Measurements from ENCODE around the gene CCDC14.
"Not testable (repeated sequence)": the region's sequence is repeated elsewhere in the genome, so short reads cannot be mapped to it uniquely, and the experiment has no call there.

The CCDC14 gene

DNA sequence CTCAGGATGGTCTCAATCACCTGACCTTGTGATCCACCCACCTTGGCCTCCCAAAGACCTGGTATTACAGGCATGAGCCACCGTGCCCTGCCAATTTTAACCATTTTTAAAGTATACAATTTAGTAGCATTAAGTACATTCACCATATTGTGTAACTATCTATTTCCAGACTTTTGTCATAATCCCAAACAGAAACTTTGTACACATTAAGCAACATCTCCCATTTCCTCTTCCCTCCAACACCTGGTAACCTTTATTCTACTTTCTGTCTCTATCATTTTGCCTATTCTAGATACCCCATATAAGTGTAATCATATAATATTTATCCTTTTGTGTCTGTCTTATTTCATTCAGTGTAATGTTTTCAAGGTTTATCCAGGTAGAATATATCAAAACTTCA, 68.0 kb downstream of the CCDC14 start:
- no peak for DNase-seq (ENCODE audit: low read depth in 1 of 2, low spot score in 1 of 2)
- H3K27me3 ChIP-seq (ENCODE audit: insufficient read depth, poor library complexity, severe bottlenecking) = no peaks in the 10 kb centered on the region
- H3K4me3 ChIP-seq (replicated peaks; ENCODE audit: insufficient read depth, low read length) = no peak overlapping the region
- TF ChIP-seq GABPA (IDR thresholded peaks at IDR 0.05; ENCODE audit: low read depth) (no peak), CTCF (IDR thresholded peaks at IDR 0.05; ENCODE audit: insufficient read depth, low read length) (no peak), REST (IDR thresholded peaks at IDR 0.05; ENCODE audit: insufficient replicate concordance, low read depth) (no peak), POLR2AphosphoS5 (IDR thresholded peaks at IDR 0.05; ENCODE audit: low read depth) (no peak), SPI1 (IDR thresholded peaks at IDR 0.05; ENCODE audit: borderline replicate concordance, low read depth) (no peak)
- H3K27ac ChIP-seq (replicated peaks) = no peak overlapping the region

DNA sequence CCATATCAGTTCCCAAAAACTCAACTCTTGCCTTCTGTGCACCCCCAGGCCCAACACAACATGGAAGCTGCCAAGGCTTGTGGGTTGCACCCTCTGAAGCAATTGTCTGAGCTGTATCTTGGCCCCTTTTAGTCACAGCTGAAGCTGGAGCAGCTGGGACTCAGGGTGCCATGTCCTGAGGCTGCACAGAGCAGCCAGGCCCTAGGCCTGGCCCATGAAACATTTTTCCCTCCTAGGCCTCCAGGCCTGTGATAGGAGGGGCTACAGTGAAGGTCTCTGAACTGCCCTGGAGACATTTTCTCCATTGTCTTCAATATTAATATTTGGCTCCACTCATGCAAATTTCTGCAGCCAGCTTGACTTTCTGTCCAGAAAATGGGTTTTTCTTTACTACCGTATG, 68.8 kb downstream of the CCDC14 start:
- H3K27me3 ChIP-seq (ENCODE audit: insufficient read depth, poor library complexity, severe bottlenecking) = no peaks in the 10 kb centered on the region
- DNase-seq (ENCODE audit: low read depth in 1 of 2, low spot score in 1 of 2) = no peak
- TF ChIP-seq REST (IDR thresholded peaks at IDR 0.05; ENCODE audit: insufficient replicate concordance, low read depth) = no peak
- no peak for TF ChIP-seq GABPA (IDR thresholded peaks at IDR 0.05; ENCODE audit: low read depth)

GRCh38 chr3:123890991-123891390, 70.0 kb downstream of the CCDC14 start:
- H3K27ac ChIP-seq (replicated peaks); DNase-seq (ENCODE audit: low read depth in 1 of 2, low spot score in 1 of 2); H3K4me3 ChIP-seq (replicated peaks; ENCODE audit: insufficient read depth, low read length); H3K27me3 ChIP-seq (ENCODE audit: insufficient read depth, poor library complexity, severe bottlenecking): not testable (repeated sequence)

More for the DNA sequence above, 68.8 kb downstream of the CCDC14 start:
- no peak overlapping the region for H3K4me3 ChIP-seq (replicated peaks; ENCODE audit: insufficient read depth, low read length)
- no peak overlapping the region for H3K27ac ChIP-seq (replicated peaks)

GRCh38 chr3:123890162-123890561, 70.9 kb downstream of the CCDC14 start:
- H3K4me3 ChIP-seq (replicated peaks; ENCODE audit: insufficient read depth, low read length); H3K27ac ChIP-seq (replicated peaks): not testable (repeated sequence)

GRCh38 chr3:123884993-123885392, 76.0 kb downstream of the CCDC14 start:
- DNase-seq (ENCODE audit: low read depth in 1 of 2, low spot score in 1 of 2) = no peak
- TF ChIP-seq SPI1 (IDR thresholded peaks at IDR 0.05; ENCODE audit: borderline replicate concordance, low read depth) (no peak), REST (IDR thresholded peaks at IDR 0.05; ENCODE audit: insufficient replicate concordance, low read depth) (no peak), POLR2AphosphoS5 (IDR thresholded peaks at IDR 0.05; ENCODE audit: low read depth) (no peak), GABPA (IDR thresholded peaks at IDR 0.05; ENCODE audit: low read depth) (no peak), CTCF (IDR thresholded peaks at IDR 0.05; ENCODE audit: insufficient read depth, low read length) (no peak)
- Histone ChIP-seq H3K27ac (replicated peaks) (no peak overlapping the region), H3K4me3 (replicated peaks; ENCODE audit: insufficient read depth, low read length) (no peak overlapping the region), H3K27me3 (ENCODE audit: insufficient read depth, poor library complexity, severe bottlenecking) (peaks cover 22% of the 10 kb centered on the region)

More at GRCh38 chr3:123890162-123890561, 70.9 kb downstream of the CCDC14 start:
- not testable (repeated sequence) for DNase-seq (ENCODE audit: low read depth in 1 of 2, low spot score in 1 of 2); H3K27me3 ChIP-seq (ENCODE audit: insufficient read depth, poor library complexity, severe bottlenecking)
